GM21786 (cell line): ENCODE results near the gene HOXA4.

Experiments
- ATAC-seq: cut with Tn5 transposase; IDR thresholded peaks from one replicate; pipeline ENCODE4 v1.9.1; 2021; ENCODE audit not compliant: unreplicated experiment

HOXA4 gene

GRCh38 chr7:27133409-27134231 is 3.1 kb upstream of the HOXA4 start:
- no peak for ATAC-seq

GRCh38 chr7:27132978-27133377 is 2.4 kb upstream of the HOXA4 start:
- no peak for ATAC-seq

GRCh38 chr7:27132214-27132613 is 1.7 kb upstream of the HOXA4 start:
- no peak for ATAC-seq

GRCh38 chr7:27131390-27131819 is 848 bp upstream of the HOXA4 start:
- ATAC-seq: no peak

- ATAC-seq: no peak
Measured at GRCh38 chr7:27129729-27130539, 623 bp downstream of the HOXA4 start.

- no peak for ATAC-seq
Measured at GRCh38 chr7:27128776-27129728, 1.5 kb downstream of the HOXA4 start.

- no peak for ATAC-seq
Measured at GRCh38 chr7:27128034-27128433, 2.5 kb downstream of the HOXA4 start.

- ATAC-seq: no peak
Measured at GRCh38 chr7:27126596-27127327, 3.8 kb downstream of the HOXA4 start.

GRCh38 chr7:27125986-27126394 is 4.6 kb downstream of the HOXA4 start:
- no peak for ATAC-seq

- ATAC-seq: no peak
Measured at GRCh38 chr7:27124902-27125689, 5.5 kb downstream of the HOXA4 start.

- no peak for ATAC-seq
Measured at GRCh38 chr7:27124096-27124901, 6.3 kb downstream of the HOXA4 start.

GRCh38 chr7:27123477-27124053 is 7.0 kb downstream of the HOXA4 start:
- ATAC-seq: no peak

- no peak for ATAC-seq
Measured at GRCh38 chr7:27123007-27123476, 7.5 kb downstream of the HOXA4 start.

- ATAC-seq: no peak
Measured at GRCh38 chr7:27122077-27122910, 8.3 kb downstream of the HOXA4 start.

GRCh38 chr7:27121684-27122076 is 8.9 kb downstream of the HOXA4 start:
- no peak for ATAC-seq

- no peak for ATAC-seq
Measured at GRCh38 chr7:27119412-27119911, 11.1 kb downstream of the HOXA4 start.

- ATAC-seq: no peak
Measured at GRCh38 chr7:27118580-27118979, 12.0 kb downstream of the HOXA4 start.
